Measurements from ENCODE around the gene SHC2.

DNA sequence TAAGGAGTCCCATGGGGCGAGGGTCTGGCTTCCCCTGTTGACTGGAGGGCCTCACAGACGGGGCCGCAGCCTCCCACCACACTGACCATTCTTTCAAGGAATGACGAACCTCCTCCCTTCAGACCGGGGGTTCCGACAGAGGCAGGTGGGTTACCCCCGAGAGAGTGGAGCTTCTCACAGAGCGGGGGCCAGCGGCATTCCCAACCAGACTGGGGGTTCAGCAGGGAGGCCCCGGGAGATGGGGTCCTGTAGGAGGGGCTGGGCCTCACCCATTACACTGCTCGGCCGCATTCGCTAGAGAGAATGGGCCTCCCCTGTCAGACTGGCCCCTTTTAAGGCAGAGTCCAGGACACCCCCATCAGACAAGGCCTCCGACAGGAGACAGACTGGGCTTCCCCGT lies 36.3 kb downstream of the SHC2 start:
- no peak for TF ChIP-seq EZH2 (IDR thresholded peaks at IDR 0.05; ENCODE audit: low read length, missing control alignments)
- TF ChIP-seq, protein P1, sequence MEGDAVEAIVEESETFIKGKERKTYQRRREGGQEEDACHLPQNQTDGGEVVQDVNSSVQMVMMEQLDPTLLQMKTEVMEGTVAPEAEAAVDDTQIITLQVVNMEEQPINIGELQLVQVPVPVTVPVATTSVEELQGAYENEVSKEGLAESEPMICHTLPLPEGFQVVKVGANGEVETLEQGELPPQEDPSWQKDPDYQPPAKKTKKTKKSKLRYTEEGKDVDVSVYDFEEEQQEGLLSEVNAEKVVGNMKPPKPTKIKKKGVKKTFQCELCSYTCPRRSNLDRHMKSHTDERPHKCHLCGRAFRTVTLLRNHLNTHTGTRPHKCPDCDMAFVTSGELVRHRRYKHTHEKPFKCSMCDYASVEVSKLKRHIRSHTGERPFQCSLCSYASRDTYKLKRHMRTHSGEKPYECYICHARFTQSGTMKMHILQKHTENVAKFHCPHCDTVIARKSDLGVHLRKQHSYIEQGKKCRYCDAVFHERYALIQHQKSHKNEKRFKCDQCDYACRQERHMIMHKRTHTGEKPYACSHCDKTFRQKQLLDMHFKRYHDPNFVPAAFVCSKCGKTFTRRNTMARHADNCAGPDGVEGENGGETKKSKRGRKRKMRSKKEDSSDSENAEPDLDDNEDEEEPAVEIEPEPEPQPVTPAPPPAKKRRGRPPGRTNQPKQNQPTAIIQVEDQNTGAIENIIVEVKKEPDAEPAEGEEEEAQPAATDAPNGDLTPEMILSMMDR (conservative IDR thresholded peaks at IDR 0.05 in 1 of 2, IDR thresholded peaks at IDR 0.05 in 1 of 2; ENCODE audit: low read depth in 1 of 2, low read length in 2 of 2), result no peak
